ENCODE measurements around the gene DNAJC16.
"Not testable (repeated sequence)": the region's sequence is repeated elsewhere in the genome, so short reads cannot be mapped to it uniquely, and the experiment has no call there.

DNAJC16 gene

DNA sequence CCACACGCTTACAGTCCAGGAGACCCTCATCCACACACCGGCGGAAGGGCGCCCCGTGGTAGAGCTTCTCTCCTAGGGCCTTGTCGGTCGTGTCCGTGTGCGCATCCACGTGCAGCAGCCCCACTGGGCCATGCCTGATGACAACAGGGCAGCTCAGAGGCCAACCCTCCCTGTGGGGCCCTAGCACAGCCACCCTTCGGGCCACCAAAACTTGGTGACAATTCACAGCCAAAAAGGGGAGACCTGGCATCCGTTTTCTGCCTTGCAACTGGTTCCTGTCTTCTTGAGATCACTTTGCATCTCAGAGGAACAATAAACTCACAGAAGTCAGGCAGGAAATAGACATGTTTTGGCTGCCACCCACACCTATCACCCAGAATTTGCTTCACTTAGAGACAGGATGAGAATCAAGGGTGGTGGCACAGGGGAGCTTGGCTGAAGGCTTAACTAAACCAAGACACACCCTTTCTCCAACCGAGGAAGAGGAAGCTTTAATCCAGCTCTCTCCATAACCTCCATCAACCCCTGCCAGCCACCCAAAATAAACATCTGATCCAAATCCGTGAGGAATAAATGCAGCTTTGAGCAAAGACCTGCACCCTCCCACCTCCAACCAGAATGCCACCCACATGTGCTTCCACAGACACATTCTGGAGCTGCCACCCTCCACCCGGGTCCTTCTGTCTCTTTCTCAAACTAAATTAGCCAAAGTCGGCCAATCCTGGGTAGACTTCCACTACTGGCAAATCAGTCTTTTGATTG lies 52.5 kb downstream of the DNAJC16 start:
- in situ Hi-C loops (cut with MboI; ENCODE audit: low sequenced_read_pairs): no loop called here

- in situ Hi-C loops (cut with MboI; ENCODE audit: low sequenced_read_pairs): no loop called here
Observed at GRCh38 chr1:15579683-15580047, 53.0 kb downstream of the DNAJC16 start.

GRCh38 chr1:15583016-15583706 lies 56.5 kb downstream of the DNAJC16 start:
- in situ Hi-C loops (cut with MboI; ENCODE audit: low sequenced_read_pairs): no loop called here

- in situ Hi-C loops (cut with MboI; ENCODE audit: low sequenced_read_pairs): no loop called here
Observed at GRCh38 chr1:15584489-15585363, 58.1 kb downstream of the DNAJC16 start, which contains the start of gene AGMAT. TSS of gene AGMAT (minus strand) at chr1:15585051. CDS start at chr1:15584967, 84 bp downstream.

GRCh38 chr1:15592285-15592684 lies 65.6 kb downstream of the DNAJC16 start:
- in situ Hi-C loops (cut with MboI; ENCODE audit: low sequenced_read_pairs): no loop called here

DNA sequence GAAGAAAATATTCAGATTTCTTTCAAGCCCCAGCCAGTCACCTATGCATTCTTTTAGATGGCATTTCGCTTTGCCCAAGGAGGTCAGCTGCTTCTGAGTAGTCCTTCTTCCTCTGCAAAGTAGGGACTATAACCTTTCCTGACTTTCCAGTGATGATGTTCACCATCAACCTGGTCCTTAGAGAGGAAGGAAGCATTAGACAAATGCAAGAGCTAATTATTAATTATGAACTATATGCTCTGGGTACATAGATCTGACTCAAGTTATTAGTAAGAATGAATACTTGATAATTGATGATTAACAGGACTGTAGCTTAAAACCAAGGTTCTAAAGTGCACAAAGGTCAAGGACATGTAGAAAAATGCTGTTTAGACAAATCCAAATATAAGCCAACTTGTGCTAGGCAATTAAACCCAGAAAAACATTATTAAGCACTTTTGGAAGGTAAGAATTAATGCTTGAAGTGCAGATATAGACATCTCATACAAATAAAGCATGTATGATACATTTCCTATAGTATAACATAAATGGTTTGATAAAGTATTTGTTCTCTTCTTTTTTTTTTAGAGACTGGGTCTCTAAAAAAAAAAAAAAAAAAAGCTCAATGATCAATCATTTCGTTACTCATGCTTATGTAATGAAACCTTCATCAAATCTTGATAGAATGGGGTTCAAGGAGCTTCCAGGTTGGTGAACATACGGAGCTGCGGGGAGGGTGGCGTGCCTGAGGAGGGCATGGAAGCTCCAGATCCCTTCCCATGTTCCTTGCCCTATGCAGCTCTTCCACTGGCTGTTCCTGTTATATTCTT lies 69.4 kb downstream of the DNAJC16 start:
- in situ Hi-C loops (cut with MboI; ENCODE audit: low sequenced_read_pairs): no loop called here

GRCh38 chr1:15598436-15598835 lies 71.8 kb downstream of the DNAJC16 start:
- in situ Hi-C loops (cut with MboI; ENCODE audit: low sequenced_read_pairs): no loop called here

- in situ Hi-C loops (cut with MboI; ENCODE audit: low sequenced_read_pairs): no loop called here
Observed at GRCh38 chr1:15603050-15603965, 76.7 kb downstream of the DNAJC16 start.

DNA sequence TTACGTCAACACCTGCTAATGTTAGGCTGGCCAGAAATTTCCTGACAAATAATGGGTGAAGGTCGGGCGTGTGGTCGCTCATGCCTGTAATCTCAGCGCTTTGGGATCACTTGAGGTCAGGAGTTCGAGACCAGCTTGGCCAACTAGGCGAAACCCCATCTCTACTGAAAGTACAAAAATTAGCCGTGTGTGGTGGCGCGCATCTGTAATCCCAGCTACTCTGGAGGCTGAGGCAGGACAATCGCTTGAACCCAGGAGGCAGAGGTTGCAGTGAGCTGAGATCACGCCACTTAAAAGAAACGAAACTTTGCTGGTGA lies 77.3 kb downstream of the DNAJC16 start:
- in situ Hi-C loops (cut with MboI; ENCODE audit: low sequenced_read_pairs): not testable (repeated sequence)

DNA sequence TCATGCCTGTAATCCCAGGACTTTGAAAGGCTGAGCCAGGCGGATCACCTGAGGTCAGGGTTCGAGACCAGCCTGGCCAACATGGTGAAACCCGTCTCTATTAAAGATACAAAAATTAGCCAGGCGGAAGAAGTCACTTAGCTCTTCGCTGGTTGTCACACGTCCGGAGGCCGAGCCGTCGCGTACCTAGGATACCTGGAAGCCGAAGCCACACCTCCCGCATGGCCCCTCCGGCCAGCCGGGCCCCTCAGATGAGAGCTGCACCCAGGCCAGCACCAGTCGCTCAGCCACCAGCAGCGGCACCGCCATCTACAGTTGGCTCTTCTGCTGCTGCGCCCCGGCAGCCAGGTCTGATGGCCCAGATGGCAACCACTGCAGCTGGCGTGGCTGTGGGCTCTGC lies 77.8 kb downstream of the DNAJC16 start:
- in situ Hi-C loops (cut with MboI; ENCODE audit: low sequenced_read_pairs): not testable (repeated sequence)

DNA sequence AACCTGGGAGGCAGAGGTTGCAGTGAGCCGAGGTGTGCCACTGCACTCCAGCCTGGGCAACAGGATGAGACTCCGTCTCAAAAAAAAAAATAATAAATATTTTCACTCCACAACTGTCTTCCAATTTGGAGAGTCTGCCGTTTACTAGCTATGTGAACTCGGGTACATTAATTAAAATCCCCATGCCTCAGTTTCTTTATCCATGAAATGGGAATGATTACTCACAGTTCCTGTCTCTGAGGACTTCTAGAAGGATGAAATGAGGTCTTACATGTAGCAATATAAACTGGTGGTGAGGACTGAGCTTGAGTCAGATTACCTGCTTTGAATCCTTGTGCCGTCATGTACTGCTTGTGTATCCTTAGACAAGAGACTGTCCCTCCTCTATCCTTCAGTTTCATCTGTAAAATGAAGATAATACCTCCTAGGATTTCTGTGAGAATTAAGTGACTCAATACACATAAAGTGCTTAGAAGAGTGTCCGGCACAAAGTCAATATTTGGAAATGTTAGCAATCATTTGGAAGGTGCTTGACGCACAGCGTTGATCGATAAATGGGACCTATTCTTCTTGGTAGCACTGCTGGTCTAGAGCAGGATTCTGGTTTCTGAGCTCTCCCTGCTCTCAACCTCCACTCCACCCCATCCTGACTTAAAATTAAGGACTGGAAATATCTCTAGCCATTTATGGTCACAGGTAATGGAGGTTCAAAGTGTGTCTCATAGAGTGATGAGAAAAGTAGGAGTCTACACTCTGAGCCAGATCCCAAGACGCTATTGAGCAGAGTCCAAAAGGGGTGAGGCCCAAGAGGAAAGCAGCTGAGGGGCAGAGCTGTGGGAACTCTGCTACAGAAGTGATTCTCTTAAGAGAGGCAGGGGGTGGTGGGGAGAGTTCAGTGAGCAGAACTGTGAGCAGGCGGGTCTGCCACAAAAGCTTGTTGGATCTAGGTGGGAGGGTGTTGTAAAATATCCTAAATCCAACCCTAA lies 79.0 kb downstream of the DNAJC16 start:
- in situ Hi-C loops (cut with MboI; ENCODE audit: low sequenced_read_pairs): no loop called here

GRCh38 chr1:15609631-15610030 lies 83.0 kb downstream of the DNAJC16 start:
- in situ Hi-C loops (cut with MboI; ENCODE audit: low sequenced_read_pairs): no loop called here

- in situ Hi-C loops (cut with MboI; ENCODE audit: low sequenced_read_pairs): no loop called here
Observed at GRCh38 chr1:15610167-15610566, 83.5 kb downstream of the DNAJC16 start.

DNA sequence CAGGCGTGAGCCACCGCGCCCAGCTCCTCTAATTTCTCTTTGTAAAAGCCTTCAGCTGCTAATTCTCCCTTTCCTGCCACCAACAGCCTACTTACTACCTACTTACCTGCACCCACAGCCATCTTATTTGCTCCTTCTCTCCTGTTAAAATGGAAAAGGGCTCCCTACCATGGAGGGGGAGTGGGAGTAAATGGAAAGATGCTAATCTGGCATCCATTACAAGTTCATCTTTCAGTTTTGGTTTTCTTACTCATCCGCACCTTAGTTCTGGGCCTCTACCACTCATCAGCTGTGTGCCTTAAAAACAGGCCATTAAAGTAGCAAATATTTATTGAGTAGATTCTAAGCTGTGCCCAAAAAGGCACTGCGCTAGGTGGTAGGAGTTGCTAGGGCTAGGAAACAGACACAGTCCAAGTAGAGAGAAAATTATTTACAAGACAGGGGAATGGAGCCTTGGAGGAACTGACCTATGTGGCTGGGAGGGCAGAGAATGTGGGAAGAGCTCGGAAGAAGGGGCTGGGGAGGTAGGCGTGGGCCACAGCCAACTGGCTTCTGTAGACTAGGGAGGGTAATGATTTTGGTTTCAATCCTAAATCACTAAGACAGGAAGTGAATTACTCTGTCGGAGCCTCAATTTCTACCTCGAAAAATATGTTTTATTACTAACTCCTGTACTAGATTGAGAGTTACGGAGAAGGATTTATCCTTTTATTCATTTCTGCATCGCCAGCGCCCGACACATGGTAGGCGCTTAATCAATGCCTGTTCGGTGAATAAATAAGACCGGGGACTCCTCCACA lies 89.9 kb downstream of the DNAJC16 start:
- in situ Hi-C loops (cut with MboI; ENCODE audit: low sequenced_read_pairs): no loop called here

- in situ Hi-C loops (cut with MboI; ENCODE audit: low sequenced_read_pairs): no loop called here
Observed at GRCh38 chr1:15617173-15618076, 90.8 kb downstream of the DNAJC16 start, which contains the start of gene DDI2. TSS of gene DDI2 (plus strand) at chr1:15617458. CDS start at chr1:15617671, 213 bp downstream.

DNA sequence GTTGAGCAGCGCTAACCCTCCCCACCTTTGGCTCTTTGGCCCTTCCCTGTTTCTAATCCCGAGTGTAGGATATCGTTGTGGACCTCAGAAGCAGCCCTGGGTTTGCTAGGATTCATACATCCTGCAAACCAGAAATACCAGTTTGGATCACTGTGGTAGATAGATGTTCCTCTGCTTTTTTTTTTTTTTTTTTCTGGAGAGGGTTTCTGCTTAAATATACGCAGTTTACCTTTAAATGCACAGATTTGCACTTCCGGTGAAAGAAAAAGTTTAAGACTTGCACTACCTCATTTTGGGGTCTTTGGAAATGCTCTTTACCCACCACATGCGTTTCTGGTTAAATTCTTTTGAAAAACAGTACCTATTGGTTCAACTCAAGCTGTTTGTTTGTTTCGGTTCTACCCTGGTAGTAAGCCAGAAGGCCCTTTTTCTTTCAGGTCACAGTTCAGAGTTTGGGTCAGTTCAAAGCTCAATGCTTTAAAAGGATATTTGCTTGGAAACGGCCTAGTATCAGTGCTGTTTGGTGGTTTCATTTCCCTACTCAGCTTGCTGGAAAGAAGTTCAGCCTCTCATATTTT lies 91.5 kb downstream of the DNAJC16 start:
- in situ Hi-C loops (cut with MboI; ENCODE audit: low sequenced_read_pairs): no loop called here
